IMR-90 (cell line): ENCODE measurements around the gene BCL2L13. TPM values are rescaled to one million over a fixed set of nuclear protein-coding genes. Genes with fewer than 3 reads are reported as not detected.

Experiments used
- ATAC-seq: fragments of 200-7000 bp; cut with Tn5 transposase; 2 replicates; pipeline ENCODE4 v1.9.1; 2020; ENCODE audit warnings: low read depth, mild to moderate bottlenecking, moderate library complexity
- BruUV-seq: library from RNA; stranded (reverse); fragments of 400-500 nt; replicated peaks from 2 replicates; lab custom pipeline; 2021; lab: Mats Ljungman, UMichigan
- CTCF ChIA-PET: fragments of 300-600 bp; formaldehyde crosslinking; extraction: SDS; loops from one replicate; lab custom pipeline; 2021; ENCODE audit warnings: antibody characterized with exemption; lab: Yijun Ruan, JAX
- POLR2A ChIA-PET: fragments of 300-600 bp; sonication (Branson Sonifier 250); formaldehyde crosslinking; loops from one replicate; lab custom pipeline; 2022; ENCODE audit warnings: antibody characterized with exemption; ENCODE audit not compliant: unreplicated experiment; lab: Charles Lee
- DNase-seq: peaks from one replicate; pipeline ENCODE4 v3.0.0; 2013
- H2AFZ ChIP-seq: replicated peaks from 2 replicates; pipeline ENCODE3; 2013; ENCODE audit warnings: low read length, mild to moderate bottlenecking; ENCODE audit not compliant: poor library complexity
- H2AK5ac ChIP-seq: 2 replicates; pipeline ENCODE4 v1.6.1; 2013; ENCODE audit warnings: low read depth, low read length, inconsistent platforms
- H2AK9ac ChIP-seq: replicated peaks from 2 replicates; pipeline ENCODE3; 2013; ENCODE audit warnings: mild to moderate bottlenecking, low read depth, low read length, moderate library complexity; ENCODE audit not compliant: poor library complexity
- H2BK120ac ChIP-seq: 2 replicates; pipeline ENCODE4 v1.6.1; 2013; ENCODE audit warnings: low read depth, low read length, inconsistent platforms
- H2BK15ac ChIP-seq: 3 replicates; pipeline ENCODE4 v1.6.1; 2013; ENCODE audit warnings: low read depth, low read length, inconsistent platforms
- H2BK20ac ChIP-seq: 2 replicates; pipeline ENCODE4 v1.6.1; 2013; ENCODE audit warnings: low read depth, mild to moderate bottlenecking, inconsistent platforms, low read length, moderate library complexity
- H2BK5ac ChIP-seq: 2 replicates; pipeline ENCODE4 v1.6.1; 2013; ENCODE audit warnings: mild to moderate bottlenecking, low read depth, low read length, inconsistent platforms; ENCODE audit not compliant: poor library complexity, severe bottlenecking
- H3K14ac ChIP-seq: replicated peaks from 2 replicates; pipeline ENCODE4 v1.6.1; 2013; ENCODE audit warnings: low read depth, low read length, inconsistent platforms
- H3K18ac ChIP-seq: 2 replicates; pipeline ENCODE4 v1.6.1; 2013; ENCODE audit warnings: low read depth, low read length, control low read depth
- H3K23ac ChIP-seq: 2 replicates; pipeline ENCODE4 v1.6.1; 2013; ENCODE audit warnings: low read depth, low read length, inconsistent platforms
- H3K27ac ChIP-seq: 2 replicates; pipeline ENCODE4 v1.5.1; 2013; ENCODE audit warnings: mild to moderate bottlenecking, control low read depth, low read length; ENCODE audit not compliant: insufficient read depth
- H3K27me3 ChIP-seq: 2 replicates; pipeline ENCODE4 v1.6.1; 2013; ENCODE audit warnings: low read length; ENCODE audit not compliant: control insufficient read depth, insufficient read depth
- H3K36me3 ChIP-seq: 2 replicates; pipeline ENCODE4 v1.6.1; 2013; ENCODE audit warnings: low read length, mixed read lengths; ENCODE audit not compliant: control insufficient read depth, insufficient read depth
- H3K4ac ChIP-seq: 2 replicates; pipeline ENCODE4 v1.6.1; 2013; ENCODE audit warnings: low read depth, low read length, inconsistent platforms
- H3K4me1 ChIP-seq: 2 replicates; pipeline ENCODE4 v1.6.1; 2013; ENCODE audit warnings: low read length, mixed read lengths; ENCODE audit not compliant: control insufficient read depth, insufficient read depth
- H3K4me2 ChIP-seq: 2 replicates; pipeline ENCODE4 v1.6.1; 2013; ENCODE audit warnings: low read depth, mild to moderate bottlenecking, control low read depth, low read length, moderate library complexity
- H3K4me3 ChIP-seq: 2 replicates; pipeline ENCODE4 v1.5.1; 2013; ENCODE audit warnings: low read depth, mild to moderate bottlenecking, control low read depth, low read length, moderate library complexity; ENCODE audit not compliant: insufficient read depth
- H3K56ac ChIP-seq: 2 replicates; pipeline ENCODE4 v1.6.1; 2013; ENCODE audit warnings: low read length, inconsistent platforms; ENCODE audit not compliant: insufficient read depth; ENCODE audit errors: extremely low read depth
- H3K79me1 ChIP-seq, 2 experiments: 2 replicates each; pipeline ENCODE4 v1.6.1; 2013; ENCODE audit warnings: low read length in 2 of 2, inconsistent platforms in 1 of 2, low read depth in 1 of 2
- H3K9ac ChIP-seq: 2 replicates; pipeline ENCODE4 v1.6.1; 2013; ENCODE audit warnings: low read depth, low read length, control low read depth
- H3K9me1 ChIP-seq: 2 replicates; pipeline ENCODE4 v1.6.1; 2013; ENCODE audit warnings: low read length, inconsistent platforms; ENCODE audit not compliant: insufficient read depth
- H3K9me3 ChIP-seq: 2 replicates; pipeline ENCODE4 v1.6.1; 2013; ENCODE audit warnings: low read length; ENCODE audit not compliant: control insufficient read depth, insufficient read depth
- H4K20me1 ChIP-seq: 2 replicates; pipeline ENCODE4 v1.6.1; 2013; ENCODE audit warnings: low read length, inconsistent platforms; ENCODE audit not compliant: insufficient read depth
- H4K5ac ChIP-seq: 2 replicates; pipeline ENCODE4 v1.6.1; 2013; ENCODE audit warnings: mild to moderate bottlenecking, low read depth, low read length, control low read depth
- H4K8ac ChIP-seq, 2 experiments: 2 replicates each; pipeline ENCODE4 v1.6.1; 2013; ENCODE audit warnings: low read depth in 2 of 2, low read length in 2 of 2, control low read depth in 1 of 2, inconsistent platforms in 1 of 2
- H4K91ac ChIP-seq: 2 replicates; pipeline ENCODE4 v1.6.1; 2013; ENCODE audit warnings: low read depth, low read length, inconsistent platforms; ENCODE audit not compliant: insufficient read depth
- BHLHE40 ChIP-seq: fragments of 150-350 bp; IDR thresholded peaks from 2 replicates; pipeline ENCODE4 v1.6.1; 2016; ENCODE audit warnings: mild to moderate bottlenecking, low read depth, low read length
- CEBPB ChIP-seq: IDR thresholded peaks from 2 replicates; pipeline ENCODE4 v1.6.1; 2012; ENCODE audit warnings: low read depth, low read length, improper control_type of control experiment
- CHD1 ChIP-seq: IDR thresholded peaks from 2 replicates; pipeline ENCODE4 v1.6.1; 2012; ENCODE audit warnings: low read depth, low read length, improper control_type of control experiment
- CTCF ChIP-seq: conservative IDR thresholded peaks from 2 replicates; pipeline ENCODE4 v1.5.1; 2012; ENCODE audit warnings: mild to moderate bottlenecking, low read depth, low read length, improper control_type of control experiment
- ELK1 ChIP-seq: fragments of 150-350 bp; IDR thresholded peaks from 2 replicates; pipeline ENCODE4 v1.6.1; 2016; ENCODE audit warnings: low read depth, mild to moderate bottlenecking, low read length, moderate library complexity, borderline replicate concordance
- FOS ChIP-seq: fragments of 150-350 bp; IDR thresholded peaks from 2 replicates; pipeline ENCODE4 v1.6.1; 2016; ENCODE audit warnings: low read depth, low read length
- MAFK ChIP-seq: IDR thresholded peaks from 2 replicates; pipeline ENCODE4 v1.6.1; 2012; ENCODE audit warnings: low read depth, low read length, improper control_type of control experiment
- MAZ ChIP-seq: IDR thresholded peaks from 2 replicates; pipeline ENCODE4 v1.6.1; 2012; ENCODE audit warnings: low read depth, mild to moderate bottlenecking, low read length, improper control_type of control experiment, moderate library complexity, borderline replicate concordance
- MXI1 ChIP-seq: IDR thresholded peaks from 2 replicates; pipeline ENCODE4 v1.6.1; 2012; ENCODE audit warnings: low read depth, mild to moderate bottlenecking, low read length, moderate library complexity, borderline replicate concordance
- NFE2L2 ChIP-seq: fragments of 150-350 bp; IDR thresholded peaks from 2 replicates; pipeline ENCODE4 v1.6.1; 2016; ENCODE audit warnings: low read depth, mild to moderate bottlenecking, low read length
- POLR2A ChIP-seq: IDR thresholded peaks from 2 replicates; pipeline ENCODE4 v1.6.1; 2012; ENCODE audit warnings: mild to moderate bottlenecking, low read depth, low read length
- RAD21 ChIP-seq: IDR thresholded peaks from 2 replicates; pipeline ENCODE4 v1.6.1; 2012; ENCODE audit warnings: low read length, improper control_type of control experiment
- RCOR1 ChIP-seq: IDR thresholded peaks from 2 replicates; pipeline ENCODE4 v1.6.1; 2012; ENCODE audit warnings: mild to moderate bottlenecking, low read length, improper control_type of control experiment; ENCODE audit not compliant: insufficient replicate concordance
- RFX5 ChIP-seq: IDR thresholded peaks from 2 replicates; pipeline ENCODE4 v1.8.0; 2012; ENCODE audit warnings: low read depth, mild to moderate bottlenecking, low read length, moderate library complexity
- SMC3 ChIP-seq: fragments of 150-350 bp; IDR thresholded peaks from 2 replicates; pipeline ENCODE4 v1.6.1; 2016; ENCODE audit warnings: low read depth, mild to moderate bottlenecking, antibody characterized with exemption, low read length, moderate library complexity
- USF2 ChIP-seq: fragments of 150-350 bp; IDR thresholded peaks from 2 replicates; pipeline ENCODE4 v1.6.1; 2017; ENCODE audit warnings: mild to moderate bottlenecking, antibody characterized with exemption, low read length, low read depth
- WGBS, 2 experiments: methylation state at CpG; one replicate each; pipeline versions ENCODE4 v1.1.5 to v1.1.7; 2013; ENCODE audit warnings: missing lambda C conversion rate in 2 of 2; ENCODE audit not compliant: insufficient read length in 1 of 2; ENCODE audit errors: extremely low coverage in 2 of 2; 5-methylcytosine and 5-hydroxymethylcytosine counted together
- dilution Hi-C: fragments of 300-500 bp; cut with HindIII; formaldehyde crosslinking; loops from one replicate; pipeline ENCODE4 v1.14.3; 2018; ENCODE audit warnings: low sequenced_read_pairs; ENCODE audit not compliant: unreplicated experiment
- in situ Hi-C: fragments of 300-500 bp; cut with MboI; formaldehyde crosslinking; loops from 3 replicates; pipeline ENCODE4 v1.14.3; 2019; ENCODE audit warnings: low sequenced_read_pairs, inconsistent platforms, mixed read lengths
- intact Hi-C: fragments of 100-400 bp; cut with micrococcal nuclease; formaldehyde crosslinking; loops from 2 replicates; pipeline ENCODE4 v1.10.0; 2022
- polyA plus RNA-seq, 3 experiments: library from polyadenylated mRNA; depleted of rRNA; stranded (reverse); fragments of >200 nt; gene quantifications; 2 replicates each; pipeline ENCODE4 v1.2.3, GENCODE V29; 2012; ENCODE audit warnings: low replicate concordance in 1 of 3
- total RNA-seq: library from RNA; depleted of rRNA; stranded (reverse); fragments of >200 nt; gene quantifications from 2 replicates; pipeline ENCODE4 v1.2.3, GENCODE V29; 2012

Gene BCL2L13
- total and polyA plus RNA-seq, 2 of the 4 experiments (the other 2 are of a cell fraction) = 42.6 to 86.7 TPM

DNA sequence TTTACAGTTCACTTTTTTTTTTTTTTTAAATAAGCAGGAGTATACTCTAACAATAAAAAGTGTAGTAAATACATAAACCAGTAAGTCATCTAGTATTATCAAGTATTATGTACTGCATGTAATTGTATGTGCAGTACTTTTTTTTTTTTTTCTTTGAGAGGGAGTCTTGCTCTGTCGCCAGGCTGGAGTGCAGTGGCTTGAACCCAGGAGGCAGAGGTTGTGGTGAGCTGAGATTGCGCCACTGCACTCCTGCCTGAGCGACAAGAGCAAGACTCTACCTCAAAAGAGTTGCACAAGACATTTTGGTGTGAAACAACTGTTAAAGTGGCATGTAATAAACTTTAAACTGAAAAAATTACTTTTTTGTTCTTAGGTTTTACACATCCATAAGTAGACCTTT lies 16.7 kb downstream of the BCL2L13 start:
- no peak overlapping the region for H2BK5ac ChIP-seq
- intact Hi-C loops = no loop called here
- no peak overlapping the region for H3K18ac ChIP-seq
- dilution Hi-C loops = no loop called here
- H3K27me3 ChIP-seq = no peaks in the 10 kb centered on the region
- no peak overlapping the region for H2AK9ac ChIP-seq
- peaks cover 20% of the 10 kb centered on the region for H3K36me3 ChIP-seq
- no peak overlapping the region for H3K9ac ChIP-seq
- ChIA-PET CTCF (no interaction called here), POLR2A (no interaction called here)
- WGBS, 2 experiments = no CpG with 5 or more reads among the region's 3 CpGs
- no peaks in the 10 kb centered on the region for H4K20me1 ChIP-seq
- no peaks in the 10 kb centered on the region for H3K9me3 ChIP-seq
- TF ChIP-seq RFX5 = no peak
- no peak for TF ChIP-seq MXI1
- TF ChIP-seq FOS = no peak
- no peak for TF ChIP-seq CEBPB
- TF ChIP-seq MAFK = no peak
- no peak for TF ChIP-seq MAZ
- no peak for TF ChIP-seq POLR2A
- no peak for TF ChIP-seq ELK1
- no peak for TF ChIP-seq CHD1
- no peak for TF ChIP-seq CTCF
- no peak for TF ChIP-seq RCOR1
- no peak for TF ChIP-seq NFE2L2
- no peak for TF ChIP-seq BHLHE40
- no peak for TF ChIP-seq SMC3
- no peak for TF ChIP-seq RAD21
- TF ChIP-seq USF2 = no peak
- no peak overlapping the region for H2AFZ ChIP-seq
- H2AK5ac ChIP-seq = no peak overlapping the region
- no TSS peak for BruUV-seq
- no peak overlapping the region for H4K91ac ChIP-seq
- H4K8ac ChIP-seq = no peak overlapping the region
- H4K5ac ChIP-seq = no peak overlapping the region
- H2BK15ac ChIP-seq = no peak overlapping the region
- H3K4me2 ChIP-seq = no peak overlapping the region
- in situ Hi-C loops = no loop called here
- no peak overlapping the region for H3K27ac ChIP-seq
- H3K4me3 ChIP-seq = no peak overlapping the region
- peaks cover 3% of the 10 kb centered on the region; the same call in 1 of the 2 replicates for H3K9me1 ChIP-seq
- no peak overlapping the region for H3K23ac ChIP-seq
- DNase-seq (no peak), ATAC-seq (no peak)
- no peaks in the 10 kb centered on the region for H3K4me1 ChIP-seq
- peaks cover 21 to 29% of the 10 kb centered on the region in 2 experiments for H3K79me1 ChIP-seq
- H2BK20ac ChIP-seq = no peak overlapping the region
- no peak overlapping the region for H3K56ac ChIP-seq
- H3K14ac ChIP-seq = no peak overlapping the region
- no peak overlapping the region for H3K4ac ChIP-seq
- H2BK120ac ChIP-seq = no peak overlapping the region
